GM18499 (cell line): ENCODE measurements around the gene SLC1A2.

Experiments used
- ATAC-seq: cut with Tn5 transposase; IDR thresholded peaks from one replicate; pipeline ENCODE4 v1.9.1; 2021; ENCODE audit warnings: moderate number of reproducible peaks; ENCODE audit not compliant: insufficient read depth, unreplicated experiment

The SLC1A2 gene

DNA sequence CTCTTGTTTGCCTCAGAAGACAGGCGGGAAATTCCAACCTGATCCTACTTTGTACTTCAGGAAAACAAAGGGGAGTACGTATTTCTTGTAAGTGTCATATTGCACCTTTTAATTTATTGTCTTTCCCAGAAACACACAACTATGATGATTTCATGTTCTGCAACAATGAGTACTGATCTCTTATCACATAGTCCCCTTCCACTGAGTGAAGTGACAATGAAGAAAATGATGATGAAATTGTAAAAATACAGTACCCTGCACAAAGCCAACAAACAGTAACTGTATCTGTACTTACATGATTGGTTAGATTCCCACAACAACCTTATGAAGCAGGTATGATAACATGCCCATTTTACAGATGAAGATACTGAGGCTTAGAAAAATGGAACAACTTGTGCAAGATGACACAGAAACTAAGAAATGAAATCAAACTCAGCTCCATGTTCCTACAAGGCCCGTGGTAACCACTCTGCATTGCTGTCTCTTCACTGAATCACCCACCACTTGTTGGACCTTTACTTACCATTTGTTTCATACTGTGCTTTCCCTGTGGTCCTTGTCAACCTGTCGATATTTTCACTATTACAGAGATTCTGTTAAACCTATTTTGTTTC lies 37.5 kb downstream of the SLC1A2 start:
- ATAC-seq: no peak

DNA sequence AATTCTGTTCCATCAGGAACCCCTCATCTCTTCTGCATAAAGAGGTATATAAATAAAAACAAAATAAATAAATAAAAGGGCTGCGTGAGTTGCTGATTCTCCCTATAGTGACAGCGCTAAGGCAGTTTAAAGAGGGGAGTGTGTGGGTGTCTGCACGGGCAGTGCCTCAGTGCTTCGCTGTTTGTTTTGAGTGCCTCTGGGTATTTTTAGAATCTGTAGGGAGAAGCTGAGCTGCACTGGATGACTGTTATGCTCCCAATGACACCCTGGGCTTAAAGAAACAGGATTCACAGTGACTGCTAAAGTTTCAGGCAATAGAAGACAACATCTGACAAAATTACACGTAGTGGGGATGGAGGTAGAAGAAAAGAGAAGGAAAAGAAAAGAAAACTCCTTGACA lies 38.8 kb downstream of the SLC1A2 start:
- no peak for ATAC-seq

DNA sequence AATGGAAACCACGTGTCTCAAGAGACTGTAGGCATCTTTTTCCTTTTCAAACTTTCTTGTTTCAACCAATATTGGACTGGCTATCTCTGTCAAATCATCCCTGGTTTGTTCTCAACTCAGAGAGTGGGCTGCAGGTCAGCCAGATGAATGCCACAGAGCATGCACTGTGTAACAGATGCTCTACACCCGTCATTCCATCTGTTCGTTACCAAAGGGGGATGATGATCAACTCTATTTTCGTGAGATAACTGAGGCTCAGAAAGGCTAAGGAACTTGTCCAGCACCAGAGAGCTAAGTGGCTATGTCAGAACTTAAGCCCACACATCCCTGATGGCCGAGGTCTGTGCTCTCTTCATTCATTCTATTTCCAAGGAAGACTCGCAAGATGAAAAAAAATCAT lies 42.1 kb downstream of the SLC1A2 start:
- no peak for ATAC-seq

DNA sequence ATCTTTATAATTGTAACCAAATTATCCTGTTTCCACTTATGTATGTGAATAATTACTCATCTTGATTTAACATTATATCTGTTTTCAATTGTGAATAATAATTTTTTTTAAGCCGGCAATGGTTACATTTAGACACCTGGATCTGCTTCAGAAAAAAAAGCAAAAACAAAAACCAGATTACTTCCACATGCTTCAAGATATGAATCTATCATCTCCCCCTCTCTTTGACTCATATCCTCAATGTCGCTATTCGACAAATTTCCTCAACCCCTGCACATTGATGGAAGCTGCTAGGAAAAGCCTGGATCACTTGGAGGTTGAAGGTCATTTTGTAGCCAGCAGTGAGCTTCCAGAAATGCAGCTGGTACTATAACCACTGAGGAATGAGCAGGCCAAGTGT lies 42.7 kb downstream of the SLC1A2 start:
- ATAC-seq: no peak

DNA sequence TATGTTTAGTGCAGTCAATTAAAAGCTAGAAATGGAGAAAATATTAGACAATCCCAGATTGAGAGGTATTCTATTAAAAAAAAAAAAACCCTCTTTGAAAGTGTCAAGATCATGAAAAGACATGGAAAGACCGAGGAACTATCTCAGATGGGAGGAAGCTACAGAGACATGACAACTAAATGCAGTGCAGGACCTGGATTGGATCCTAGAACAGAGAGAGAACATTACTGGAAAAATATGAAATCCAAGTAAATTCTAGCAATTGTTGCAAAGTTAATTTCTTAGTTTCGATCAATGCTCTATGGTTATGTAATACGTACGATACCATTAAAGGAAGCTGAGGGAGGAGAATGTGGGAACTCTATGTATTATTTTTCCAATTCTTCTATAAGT lies 43.2 kb downstream of the SLC1A2 start:
- ATAC-seq: no peak

DNA sequence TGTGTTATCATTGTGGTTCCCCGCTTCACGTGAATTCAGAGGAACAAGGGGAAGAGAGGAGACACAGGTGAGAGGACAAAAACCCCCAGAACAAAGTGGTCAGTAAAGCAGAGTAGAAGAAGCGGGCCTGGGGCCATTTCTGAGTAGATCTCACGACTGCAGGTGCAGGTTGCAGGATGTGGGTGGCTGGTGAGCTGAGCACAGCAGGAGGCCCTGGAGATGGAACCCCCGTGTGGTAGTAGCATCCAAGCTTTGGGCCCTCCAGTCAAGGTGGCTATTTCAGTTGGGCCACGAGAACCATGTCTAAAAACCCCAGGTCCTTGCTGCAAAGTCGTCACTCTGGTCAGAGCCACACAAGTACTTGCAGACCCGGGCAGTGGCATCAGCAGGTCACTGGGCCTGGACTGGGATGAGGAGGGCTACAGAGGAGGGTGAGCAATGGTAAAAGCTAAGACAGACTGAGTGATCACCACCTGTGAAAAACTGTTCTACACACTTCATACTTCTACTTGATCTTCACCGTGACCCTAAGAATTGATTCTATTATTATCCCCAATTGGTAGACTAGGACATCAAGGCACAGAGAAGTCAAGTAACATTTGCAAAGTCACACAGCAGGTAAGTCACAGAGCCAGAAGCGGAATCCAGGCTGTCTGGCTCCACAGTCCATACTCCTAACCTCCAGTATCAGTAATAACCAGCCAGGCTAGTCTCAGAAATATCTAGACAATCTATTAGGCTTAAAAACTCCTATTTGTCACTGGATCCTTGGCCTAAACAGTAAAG lies 43.8 kb downstream of the SLC1A2 start:
- ATAC-seq: no peak

DNA sequence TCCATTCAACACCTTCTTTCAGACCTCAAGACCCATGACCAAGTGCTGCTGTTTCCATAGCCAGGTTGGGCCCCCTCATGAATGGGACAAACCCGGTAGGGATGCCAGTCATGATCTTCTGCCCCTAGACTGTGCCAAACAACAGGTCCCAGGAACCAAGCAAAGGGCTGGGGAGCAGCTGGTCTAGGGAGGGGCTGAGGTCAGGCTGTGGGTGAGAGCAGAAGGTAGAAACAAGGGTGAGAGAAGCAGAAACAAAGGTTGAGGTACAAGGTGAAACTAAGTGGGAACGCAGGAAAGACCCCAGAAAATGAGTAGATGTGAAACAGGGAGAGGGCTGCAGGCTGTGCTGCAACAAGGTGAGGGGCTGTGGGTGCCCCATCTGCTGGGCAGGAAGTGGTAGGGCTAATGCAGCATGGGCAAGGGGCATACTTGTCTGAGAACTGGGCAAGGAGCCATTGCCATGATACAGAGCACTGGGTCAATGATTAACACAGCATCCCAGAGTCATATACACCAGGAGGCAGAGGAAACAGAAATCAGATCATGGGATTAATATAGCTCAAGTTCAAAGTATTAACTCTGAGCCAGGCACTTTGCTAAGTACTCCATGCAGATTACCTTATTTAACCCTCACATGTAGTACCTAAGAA lies 45.9 kb downstream of the SLC1A2 start:
- ATAC-seq: no peak

DNA sequence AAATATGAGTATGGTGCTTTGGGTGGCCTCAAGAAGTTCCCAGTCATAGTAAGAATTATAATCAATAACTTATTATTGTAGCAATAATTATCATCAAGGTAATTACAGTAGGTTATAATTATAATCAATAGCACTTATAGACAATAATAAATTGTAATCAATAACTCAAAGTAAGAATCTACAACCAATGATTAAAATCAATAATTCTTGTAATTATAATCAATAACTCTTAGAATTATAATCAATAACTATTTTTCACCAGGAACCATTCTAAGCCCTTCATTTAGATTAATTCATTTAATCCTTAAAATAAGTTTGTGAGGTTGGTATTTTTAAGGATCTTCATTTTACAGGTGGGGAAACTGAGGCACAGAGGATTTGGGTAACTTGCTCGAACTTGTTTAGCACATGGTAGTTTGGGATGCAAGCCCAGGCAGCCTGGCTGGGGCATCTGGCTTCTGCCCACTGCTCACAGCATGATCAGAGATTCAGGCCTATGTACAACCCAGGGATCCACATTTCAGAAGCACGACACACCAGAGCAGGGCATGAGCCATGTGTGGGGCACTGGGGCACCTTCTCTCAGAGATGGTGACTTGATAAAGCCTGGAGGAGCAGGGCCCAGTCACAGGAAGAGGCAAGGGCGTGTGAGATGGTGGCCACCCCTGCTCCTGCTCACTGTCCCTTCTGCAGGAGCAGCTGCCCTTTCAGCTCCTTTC lies 46.6 kb downstream of the SLC1A2 start:
- no peak for ATAC-seq

DNA sequence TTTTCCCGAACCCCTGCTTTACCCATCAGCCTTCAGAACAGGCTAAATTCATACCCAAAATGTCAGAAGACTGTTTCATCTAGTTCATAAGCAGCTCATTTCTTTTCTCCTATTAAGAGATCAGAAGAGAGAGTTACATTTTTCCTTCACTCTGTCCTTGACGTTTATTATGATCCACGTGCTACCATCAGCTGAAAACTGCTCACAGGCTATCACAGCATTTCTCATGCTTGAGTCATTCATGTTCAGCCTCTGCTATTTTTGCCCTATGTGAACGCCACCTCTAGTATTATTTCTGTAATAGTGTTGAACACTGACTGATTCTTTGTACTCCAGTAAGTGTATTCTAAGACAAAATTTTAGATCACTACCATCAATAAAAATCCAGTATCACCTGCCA lies 51.9 kb downstream of the SLC1A2 start:
- ATAC-seq: no peak

DNA sequence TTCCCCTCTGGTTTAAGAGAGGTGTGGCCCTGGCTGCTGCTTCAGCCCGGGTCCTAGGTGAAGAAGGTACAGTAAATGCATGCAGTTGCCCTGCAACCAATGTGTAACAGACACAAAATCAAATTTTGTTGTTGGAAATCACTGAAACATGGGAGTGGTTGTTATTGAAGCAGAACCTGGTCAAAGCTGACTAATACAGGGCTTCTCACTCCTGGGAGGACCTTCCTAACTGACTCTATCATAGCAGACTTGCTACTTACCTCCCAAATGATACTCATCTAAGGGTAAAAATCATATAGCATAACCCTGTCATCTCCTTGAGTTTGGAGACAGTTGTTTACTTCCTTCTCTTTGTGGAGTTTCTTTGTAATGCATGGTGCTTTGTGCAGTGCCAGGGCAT lies 52.6 kb downstream of the SLC1A2 start:
- no peak for ATAC-seq

DNA sequence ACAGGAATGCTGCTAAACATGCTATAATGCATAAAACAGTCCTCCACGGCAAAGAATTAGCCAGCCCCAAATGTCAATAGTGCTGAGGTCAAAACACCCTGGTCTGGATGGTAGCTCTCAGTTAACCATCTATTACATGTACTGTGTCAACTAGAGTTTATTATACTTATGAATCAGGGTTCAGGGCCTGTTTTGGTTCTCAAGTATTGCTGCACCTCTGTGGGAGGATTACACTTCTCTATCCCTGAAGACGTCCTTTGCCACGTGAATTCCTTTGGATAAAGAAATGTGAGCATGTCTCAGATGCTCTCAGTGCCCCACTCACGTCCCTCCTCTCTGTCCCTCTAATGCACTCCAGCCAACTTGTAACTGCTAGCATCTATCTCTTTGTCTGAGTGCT lies 53.4 kb downstream of the SLC1A2 start:
- ATAC-seq: no peak

DNA sequence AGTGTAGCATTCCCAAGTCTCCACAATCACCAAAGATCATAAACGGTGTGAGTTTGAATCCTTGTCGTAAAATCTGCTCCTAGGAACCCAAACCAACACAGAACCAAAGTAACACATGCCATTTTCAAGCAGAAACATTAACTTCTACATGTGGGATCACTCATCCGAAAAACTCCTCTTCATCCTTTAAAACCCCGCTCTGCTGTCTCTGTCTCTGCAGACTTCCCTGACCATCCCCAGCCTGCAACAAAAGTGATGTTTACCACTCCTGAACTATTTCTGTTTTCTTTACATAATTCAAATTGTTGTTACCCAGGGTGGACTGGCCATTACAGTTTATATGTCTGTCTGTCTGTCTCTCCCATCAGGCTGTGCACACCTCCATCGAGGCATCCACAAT lies 54.0 kb downstream of the SLC1A2 start:
- ATAC-seq: no peak

DNA sequence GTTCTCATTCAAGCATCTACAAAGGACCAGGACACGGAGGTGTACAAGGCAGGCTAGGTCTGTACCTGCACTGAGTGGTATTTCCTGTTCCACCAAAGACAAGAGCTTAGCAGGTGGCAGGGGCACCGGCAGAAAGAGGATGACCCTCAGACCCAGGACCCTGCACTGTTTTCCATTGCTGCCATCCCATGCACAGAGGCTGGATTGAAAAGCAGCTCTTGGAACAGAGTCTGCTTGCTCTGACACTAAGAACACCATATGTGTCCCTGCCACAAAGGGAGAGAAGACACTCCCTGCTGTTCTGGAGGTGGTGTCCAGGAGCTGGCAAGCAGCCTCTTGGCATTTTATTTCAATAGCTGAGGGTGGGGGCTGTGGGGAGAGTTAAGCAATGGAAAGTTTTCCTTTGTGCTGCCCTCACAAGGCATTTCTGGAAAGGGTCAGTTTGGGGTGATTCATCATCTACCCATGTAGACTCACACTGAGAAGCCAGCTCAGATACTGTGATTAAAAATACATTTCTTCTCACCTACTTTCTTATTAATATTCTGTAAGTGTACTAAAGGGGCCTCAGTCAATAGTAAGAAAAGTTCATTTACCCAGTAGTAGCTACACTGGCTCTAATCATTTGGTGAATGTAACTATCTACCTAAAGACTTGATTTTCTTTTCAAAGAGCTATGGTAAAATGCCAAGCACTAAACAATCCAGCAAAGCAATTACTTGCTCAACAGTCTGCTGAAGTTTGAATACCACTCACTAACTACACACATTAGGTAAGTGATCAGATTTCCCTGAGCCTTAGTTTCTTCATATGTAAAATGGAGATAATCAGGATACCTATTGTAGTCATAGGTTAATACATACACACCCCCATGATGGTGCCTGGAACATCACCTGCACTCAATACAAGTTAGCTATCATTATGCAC lies 55.2 kb downstream of the SLC1A2 start:
- ATAC-seq: no peak

DNA sequence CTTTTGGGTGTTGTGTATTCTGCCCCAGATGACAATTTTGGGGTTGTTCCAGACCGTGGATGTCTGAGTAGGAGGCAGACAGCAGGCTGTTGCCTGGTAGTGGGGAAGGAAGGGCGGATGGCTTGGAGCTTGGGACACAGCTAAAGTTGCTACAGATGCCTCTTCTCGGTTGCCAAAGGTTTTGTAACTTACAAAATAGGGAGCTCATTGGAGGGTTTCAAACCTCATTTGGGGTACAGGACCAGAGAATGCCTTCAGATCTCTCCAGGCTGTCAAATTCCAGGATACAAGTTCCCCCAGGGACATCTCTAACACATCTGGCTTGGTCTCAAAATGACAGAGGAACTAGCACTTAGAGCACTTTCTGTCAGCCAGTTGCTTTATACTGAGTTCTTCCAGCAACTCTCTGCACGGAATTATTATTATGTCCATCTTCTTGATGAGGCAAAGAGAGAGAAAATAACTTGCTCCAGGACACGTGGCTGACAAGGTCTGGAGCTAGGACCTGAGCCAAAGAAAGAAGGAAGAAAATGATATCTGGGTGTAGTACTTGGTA lies 56.0 kb downstream of the SLC1A2 start:
- no peak for ATAC-seq

DNA sequence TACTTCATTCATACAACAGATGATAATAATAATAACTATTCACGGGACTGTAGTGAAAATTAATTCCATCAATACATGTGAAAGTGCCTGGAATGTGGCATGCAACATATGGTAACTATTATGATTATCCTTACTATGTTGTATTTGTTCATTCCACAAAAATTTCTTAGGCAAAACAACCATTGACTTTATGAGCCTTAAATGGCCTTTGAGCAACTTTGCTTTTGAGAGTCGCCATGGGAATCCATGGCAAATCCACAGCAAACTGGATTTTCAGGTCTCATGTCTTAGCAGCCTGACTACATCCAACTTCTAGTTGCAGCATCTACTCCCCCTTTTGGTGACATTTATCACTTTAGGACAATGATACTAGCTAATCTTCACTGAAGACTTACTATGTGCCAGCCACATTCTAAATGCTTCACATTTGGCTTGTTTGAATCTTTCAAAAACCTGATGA lies 56.8 kb downstream of the SLC1A2 start:
- no peak for ATAC-seq

DNA sequence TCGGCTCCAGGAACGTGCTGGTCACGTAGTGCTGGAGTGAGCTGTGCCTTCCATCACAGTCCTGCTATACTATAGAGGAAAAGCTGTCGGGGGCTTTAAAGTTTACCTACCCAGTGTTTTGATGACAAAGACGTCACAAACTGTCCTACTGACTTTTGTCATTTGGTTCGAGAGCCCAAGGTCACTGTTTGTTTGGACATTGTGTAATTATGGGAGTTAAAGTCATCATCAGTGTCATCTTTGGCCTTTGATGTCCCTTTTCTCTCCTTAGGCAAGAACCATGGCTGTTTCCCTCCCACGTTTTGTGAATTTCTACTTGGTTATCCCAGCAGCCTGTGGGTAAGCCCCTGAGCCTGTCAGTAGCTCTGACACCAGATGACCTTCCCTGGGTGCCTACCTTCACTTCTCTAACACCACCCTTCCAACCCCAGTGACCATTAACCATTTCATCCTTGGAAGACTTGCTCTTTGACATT lies 59.3 kb downstream of the SLC1A2 start:
- no peak for ATAC-seq

DNA sequence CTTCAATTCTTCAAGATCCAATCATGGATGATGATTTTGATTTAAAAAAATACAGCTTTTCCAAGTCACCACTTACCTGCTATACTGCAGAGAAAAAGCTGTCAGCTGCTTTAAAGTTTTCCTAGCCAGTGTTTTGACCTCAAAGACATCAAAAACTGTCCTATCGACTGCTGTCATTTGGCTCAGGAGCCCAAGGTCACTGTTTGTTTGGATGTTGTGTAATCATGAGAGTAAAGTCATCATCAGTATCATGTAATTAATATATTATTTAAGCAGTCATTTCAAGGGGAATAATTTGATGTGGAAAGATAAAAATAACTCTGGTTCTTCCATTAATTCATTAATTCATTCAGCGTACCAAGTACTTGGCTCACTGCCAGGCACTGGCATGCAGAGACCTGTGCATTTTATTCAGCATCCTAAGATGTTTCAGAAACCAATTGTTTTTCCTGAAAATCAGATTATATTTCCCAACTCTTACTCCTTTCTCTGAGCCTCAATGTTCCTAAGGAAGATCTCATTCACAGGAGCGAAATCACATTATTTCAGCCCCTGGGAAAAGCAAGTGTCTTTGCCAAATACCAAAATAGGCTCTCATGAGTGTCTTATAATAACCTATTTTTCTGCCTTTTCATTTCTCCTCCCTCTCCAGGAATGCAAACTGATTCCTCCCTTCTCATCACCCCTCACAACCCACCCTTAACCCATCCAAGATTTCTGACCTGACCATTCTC lies 59.9 kb downstream of the SLC1A2 start:
- no peak for ATAC-seq

DNA sequence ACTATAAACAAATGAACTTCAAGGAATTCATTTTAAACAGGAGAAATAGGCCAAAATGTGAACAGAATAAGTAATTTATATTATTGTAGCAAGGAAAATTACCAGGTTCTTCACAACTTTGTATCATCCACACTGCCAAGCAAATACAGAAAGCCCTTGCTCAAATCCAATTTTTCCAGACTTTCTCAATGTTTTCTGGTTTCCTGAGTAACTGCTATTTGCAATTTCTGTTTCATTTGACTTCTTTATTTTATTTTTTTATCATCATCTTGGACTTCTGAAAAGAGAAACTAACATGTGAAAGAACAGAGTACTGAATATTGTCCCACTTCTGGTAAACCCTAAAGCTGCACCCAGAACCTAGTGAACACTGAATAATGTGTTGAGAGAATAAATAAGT lies 61.0 kb downstream of the SLC1A2 start:
- ATAC-seq: no peak

DNA sequence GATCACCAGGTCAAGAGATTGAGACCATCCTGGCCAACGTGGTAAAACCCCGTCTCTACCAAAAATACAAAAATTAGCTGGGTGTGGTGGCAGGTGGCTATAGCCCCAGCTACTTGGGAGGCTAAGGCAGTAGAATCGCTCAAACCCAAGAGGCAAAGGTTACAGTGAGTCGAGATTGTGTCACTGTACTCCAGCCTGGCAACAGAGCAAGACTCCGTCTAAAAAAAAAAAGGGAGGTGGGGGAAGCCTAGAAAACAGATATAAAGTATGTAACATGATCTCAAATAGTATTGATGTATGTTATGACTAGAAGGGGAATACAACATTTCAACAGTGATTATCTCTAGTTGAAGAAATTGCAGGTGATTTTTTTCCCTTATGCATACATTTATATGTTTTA lies 61.4 kb downstream of the SLC1A2 start:
- no peak for ATAC-seq
